ENCODE results near the gene RBMX.

The RBMX gene

DNA sequence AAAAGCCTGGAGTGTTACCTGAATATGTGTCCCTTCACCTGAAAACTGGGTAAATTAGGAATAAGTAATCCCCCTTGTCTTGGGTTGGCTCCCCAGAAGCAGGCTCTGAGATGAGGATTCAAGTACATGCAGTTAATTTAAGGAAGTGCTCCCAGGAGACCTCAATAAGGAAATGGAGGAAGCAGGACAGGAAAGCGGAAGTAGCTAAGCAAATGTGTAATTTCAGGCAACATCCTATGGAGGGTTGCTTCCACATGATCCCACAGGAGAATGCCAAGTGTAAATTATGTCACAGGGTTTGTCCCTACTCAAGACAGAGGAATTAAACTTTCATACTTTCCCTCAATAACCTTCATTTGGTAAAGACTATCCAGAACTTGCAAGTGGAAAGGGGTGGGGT lies 51.7 kb downstream of the RBMX start:
- no peak for DNase-seq

DNA sequence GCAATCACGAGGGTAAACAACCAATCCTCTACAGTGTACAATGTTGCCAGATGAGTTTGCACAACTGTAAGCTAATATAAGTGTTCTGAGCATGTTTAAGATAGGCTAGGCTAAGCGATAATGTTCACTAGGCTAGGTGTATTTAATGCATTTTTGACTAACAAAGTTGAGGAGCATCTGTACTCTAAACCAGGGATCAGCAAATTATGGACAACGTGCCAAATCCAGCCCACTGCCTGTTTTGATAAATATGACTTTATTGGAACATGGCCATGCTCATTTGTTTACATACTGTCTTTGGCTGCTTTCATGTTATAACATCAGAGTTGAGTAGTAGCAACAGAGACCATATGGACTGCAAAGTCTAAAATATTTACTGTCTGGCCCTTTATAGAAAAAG lies 53.5 kb downstream of the RBMX start:
- peak in 1 of 2 experiments; percentile 33 for DNase-seq

DNA sequence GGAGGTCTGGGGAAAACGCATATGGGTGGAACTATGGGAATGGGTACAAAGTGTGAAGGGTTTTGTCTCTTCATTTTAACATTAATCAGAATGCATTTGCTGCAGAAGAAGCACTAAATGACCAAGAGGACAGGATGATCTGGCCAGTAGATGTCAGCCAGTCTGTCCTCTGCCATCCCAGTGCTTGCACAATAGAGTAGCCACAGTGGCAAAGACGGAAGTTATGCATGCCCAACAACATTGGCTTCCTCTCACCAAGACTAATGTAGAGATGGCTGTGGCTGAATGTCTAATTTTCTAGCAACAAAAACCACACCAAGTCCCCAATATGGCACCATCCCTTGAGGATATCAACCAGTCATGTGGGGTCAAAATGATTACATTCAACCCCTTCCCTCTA lies 54.8 kb downstream of the RBMX start:
- DNase-seq: no peak
